ENCODE measurements around the gene KCNT1.

- no peak for TF ChIP-seq POLR2AphosphoS5 (IDR thresholded peaks at IDR 0.05; ENCODE audit: low read depth, low read length)
- no peak for TF ChIP-seq TAF1 (IDR thresholded peaks at IDR 0.05; ENCODE audit: borderline replicate concordance, insufficient read depth, low read length)
- TF ChIP-seq SIN3A (IDR thresholded peaks at IDR 0.05; ENCODE audit: borderline replicate concordance, insufficient read depth, low read length): no peak
- TF ChIP-seq REST (IDR thresholded peaks at IDR 0.05; ENCODE audit: insufficient read depth in 1 of 2, low read depth in 2 of 2, low read length in 2 of 2): no peak
Measured at GRCh38 chr9:135748676-135749075, 46.7 kb downstream of the KCNT1 start.

Measured in PFSK-1 (cell line).